ENCODE results near the gene ABCC4.

- TF ChIP-seq EZH2 (IDR thresholded peaks at IDR 0.05; ENCODE audit: low read depth) (no peak), CTCF (conservative IDR thresholded peaks at IDR 0.05) (no peak)
Measured at GRCh38 chr13:95226050-95226449, 75.2 kb downstream of the ABCC4 start.

Measured in PC-9 (cell line).